HG02571 (cell line): ENCODE results near the gene OLFML3.
"Not testable (repeated sequence)": the region's sequence is repeated elsewhere in the genome, so short reads cannot be mapped to it uniquely, and the experiment has no call there.

ENCODE experiments used
- ATAC-seq: cut with Tn5 transposase; IDR thresholded peaks from one replicate; pipeline ENCODE4 v1.9.1; 2021; ENCODE audit warnings: mild to moderate bottlenecking, moderate library complexity; ENCODE audit not compliant: unreplicated experiment

OLFML3 gene

DNA sequence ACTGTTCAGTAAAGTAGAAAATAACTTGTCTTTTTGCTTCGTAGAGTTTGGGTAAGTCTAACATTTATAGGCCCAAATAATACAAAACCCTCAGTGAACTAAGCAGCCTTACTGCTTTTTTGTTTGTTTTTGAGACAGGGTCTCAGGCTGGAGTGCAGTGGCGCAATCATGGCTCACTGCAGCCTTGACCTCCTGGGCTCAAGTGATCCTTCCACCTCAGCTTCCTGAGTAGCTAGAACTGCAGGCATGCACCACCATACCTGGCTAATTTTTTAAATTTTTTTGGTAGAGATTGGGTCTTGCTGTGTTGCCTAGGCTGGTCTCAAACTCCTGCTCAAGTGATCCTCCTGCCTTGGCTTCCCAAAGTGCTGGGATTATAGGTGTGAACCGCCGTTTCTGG lies 31.1 kb upstream of the OLFML3 start:
- not testable (repeated sequence) for ATAC-seq

DNA sequence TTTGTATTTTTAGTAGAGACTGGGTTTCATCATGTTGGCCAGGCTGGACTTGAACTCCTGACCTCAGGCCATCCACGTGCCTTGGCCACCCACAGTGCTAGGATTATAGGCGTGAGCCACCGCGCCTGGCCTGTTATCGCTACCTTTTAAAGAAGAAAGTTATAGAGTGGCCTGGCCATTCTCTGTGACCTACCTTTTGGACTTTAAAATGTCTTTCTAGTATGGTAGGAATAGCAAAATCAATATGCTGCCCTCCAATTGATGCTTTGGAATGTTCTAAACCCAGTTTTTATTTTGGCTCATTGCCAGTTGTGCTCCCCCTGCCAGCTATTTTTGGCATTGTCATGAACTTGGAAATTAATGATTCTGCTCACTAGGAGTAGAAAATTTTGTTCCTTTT lies 30.3 kb upstream of the OLFML3 start:
- no peak for ATAC-seq

DNA sequence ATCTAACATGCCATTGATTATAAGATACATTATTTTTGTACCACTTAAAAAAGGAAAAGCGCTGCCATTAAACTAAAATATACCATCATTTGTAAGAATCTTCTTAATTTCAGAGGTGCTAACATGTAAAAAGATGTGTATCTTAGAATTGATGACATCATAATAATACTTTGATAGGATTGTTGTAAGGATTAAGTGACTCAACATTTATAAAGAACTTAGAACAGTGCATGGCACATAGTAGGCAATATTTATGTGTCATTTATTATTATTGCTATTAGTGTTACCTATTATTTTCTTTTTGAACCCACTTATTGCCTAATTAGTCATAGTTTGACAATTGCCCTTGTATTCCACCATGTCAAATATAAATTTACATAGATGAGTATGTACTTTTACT lies 28.4 kb upstream of the OLFML3 start:
- ATAC-seq, result no peak

DNA sequence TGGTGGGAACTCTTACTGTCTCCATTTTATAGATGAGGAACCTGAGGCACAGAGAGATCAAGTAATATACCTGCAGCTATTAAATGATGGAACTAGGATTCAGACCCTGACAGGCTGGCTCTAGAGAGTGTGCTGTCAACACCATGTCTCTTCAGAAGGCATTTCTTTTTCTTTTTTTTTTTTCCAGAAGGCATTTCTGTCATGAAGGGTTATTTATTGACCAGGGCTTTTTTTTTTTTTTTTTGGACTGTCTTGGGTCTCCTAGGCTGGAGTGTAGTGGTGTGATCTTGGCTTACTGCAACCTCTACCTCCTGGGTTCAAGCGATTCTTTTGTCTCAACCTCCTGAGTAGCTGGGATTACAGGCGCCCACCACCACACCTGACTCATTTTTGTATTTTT lies 27.6 kb upstream of the OLFML3 start:
- ATAC-seq, result no peak

DNA sequence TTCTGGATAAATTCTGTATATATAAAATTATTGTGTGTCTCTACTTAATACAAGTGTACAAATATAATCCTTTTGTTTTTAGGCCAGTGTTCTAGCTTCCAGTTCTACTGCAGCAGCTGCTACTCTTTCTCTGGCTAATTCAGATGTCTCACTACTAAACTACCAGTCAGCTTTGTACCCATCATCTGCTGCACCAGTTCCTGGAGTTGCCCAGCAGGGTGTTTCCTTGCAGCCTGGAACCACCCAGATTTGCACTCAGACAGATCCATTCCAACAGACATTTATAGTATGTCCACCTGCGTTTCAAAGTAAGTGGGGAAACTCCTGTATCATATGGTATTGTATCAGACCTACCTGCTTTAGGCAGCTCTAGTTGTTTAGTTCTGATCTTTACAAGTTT lies 21.3 kb upstream of the OLFML3 start:
- no peak for ATAC-seq

DNA sequence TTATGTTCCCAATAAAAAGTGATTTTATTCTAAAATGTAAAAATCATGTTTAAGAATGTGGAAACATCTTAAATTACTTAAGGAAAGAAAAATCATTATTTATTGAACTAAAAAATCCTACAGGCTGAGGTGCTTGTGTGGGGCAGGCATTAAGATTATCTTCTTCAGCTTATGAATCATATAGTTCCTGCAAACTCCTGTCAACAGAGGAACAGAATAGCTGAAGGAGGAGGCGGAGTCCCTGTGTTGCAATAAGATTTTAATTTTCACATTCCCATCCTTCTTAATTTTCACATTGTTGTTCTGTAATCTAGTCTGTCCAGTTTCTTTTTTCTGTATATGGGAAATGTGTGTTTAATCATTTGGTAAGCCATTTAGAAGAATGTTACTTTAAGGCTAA lies 20.6 kb upstream of the OLFML3 start:
- ATAC-seq, result no peak

DNA sequence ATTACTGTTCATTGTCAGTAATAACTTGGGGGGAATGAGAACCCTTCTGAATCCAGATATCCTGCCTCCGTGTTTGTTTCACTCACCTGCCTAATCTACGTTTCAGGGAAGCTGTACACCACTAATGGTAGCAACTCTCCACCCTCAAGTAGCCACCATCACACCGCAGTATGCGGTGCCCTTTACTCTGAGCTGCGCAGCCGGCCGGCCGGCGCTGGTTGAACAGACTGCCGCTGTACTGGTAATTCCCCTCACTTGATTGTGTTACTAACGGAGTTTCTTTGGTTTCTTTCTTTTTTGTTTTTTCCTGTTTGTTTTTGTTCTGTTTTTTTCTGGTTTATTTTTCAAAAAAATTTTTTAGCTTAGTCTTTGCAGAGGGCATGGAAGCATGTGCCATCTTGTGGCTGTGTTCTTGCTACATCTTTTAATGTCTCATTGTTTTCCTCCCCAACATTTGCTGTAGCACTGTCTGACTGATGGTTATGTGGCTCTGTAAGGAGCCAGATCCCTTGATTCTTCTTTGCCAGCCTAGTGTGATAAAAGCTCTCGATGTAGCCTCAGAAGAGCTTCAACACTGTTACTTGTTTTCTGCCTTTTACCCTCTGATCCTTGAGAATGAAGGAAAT lies 15.9 kb upstream of the OLFML3 start:
- no peak for ATAC-seq

DNA sequence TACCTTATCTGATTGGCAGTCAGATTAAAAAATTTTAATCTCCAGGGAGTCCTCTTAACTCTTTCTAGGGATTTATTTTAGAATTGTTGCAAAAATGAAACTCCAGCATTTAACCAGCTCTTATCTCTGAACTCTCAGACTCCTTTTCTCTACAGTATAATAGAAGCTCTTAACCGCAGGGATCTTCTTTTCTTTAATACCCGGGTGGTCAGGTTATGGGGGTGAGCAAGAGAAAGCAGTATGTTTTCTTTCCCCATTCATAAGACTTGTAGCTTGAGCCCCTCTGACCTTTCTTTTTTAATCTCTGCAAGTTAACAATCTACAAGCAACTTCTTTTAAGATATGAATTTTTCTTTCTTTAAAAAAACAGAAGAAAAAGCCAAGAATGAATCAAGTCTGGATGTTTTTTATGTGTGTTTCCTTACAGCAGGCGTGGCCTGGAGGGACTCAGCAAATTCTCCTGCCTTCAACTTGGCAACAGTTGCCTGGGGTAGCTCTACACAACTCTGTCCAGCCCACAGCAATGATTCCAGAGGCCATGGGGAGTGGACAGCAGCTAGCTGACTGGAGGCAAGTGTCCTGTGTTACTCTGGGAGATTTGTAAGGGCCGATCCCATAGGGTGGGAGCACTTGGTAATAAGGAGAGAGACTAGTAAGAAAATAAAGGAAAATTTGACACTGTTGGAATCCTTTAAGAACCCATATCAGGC lies 13.4 kb upstream of the OLFML3 start:
- ATAC-seq, result no peak

DNA sequence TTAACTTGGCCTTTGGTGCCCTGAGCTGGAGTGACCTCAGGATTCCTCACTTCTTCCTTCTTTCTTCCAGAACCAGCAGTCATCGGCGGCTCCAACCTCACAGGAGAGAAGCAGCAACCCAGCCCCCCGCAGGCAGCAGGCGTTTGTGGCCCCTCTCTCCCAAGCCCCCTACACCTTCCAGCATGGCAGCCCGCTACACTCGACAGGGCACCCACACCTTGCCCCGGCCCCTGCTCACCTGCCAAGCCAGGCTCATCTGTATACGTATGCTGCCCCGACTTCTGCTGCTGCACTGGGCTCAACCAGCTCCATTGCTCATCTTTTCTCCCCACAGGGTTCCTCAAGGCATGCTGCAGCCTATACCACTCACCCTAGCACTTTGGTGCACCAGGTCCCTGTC lies 6.3 kb upstream of the OLFML3 start:
- ATAC-seq, result no peak

DNA sequence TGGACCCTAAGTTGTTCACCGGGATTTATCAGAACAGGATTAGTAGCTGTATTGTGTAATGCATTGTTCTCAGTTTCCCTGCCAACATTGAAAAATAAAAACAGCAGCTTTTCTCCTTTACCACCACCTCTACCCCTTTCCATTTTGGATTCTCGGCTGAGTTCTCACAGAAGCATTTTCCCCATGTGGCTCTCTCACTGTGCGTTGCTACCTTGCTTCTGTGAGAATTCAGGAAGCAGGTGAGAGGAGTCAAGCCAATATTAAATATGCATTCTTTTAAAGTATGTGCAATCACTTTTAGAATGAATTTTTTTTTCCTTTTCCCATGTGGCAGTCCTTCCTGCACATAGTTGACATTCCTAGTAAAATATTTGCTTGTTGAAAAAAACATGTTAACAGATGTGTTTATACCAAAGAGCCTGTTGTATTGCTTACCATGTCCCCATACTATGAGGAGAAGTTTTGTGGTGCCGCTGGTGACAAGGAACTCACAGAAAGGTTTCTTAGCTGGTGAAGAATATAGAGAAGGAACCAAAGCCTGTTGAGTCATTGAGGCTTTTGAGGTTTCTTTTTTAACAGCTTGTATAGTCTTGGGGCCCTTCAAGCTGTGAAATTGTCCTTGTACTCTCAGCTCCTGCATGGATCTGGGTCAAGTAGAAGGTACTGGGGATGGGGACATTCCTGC lies 3.9 kb upstream of the OLFML3 start:
- no peak for ATAC-seq

DNA sequence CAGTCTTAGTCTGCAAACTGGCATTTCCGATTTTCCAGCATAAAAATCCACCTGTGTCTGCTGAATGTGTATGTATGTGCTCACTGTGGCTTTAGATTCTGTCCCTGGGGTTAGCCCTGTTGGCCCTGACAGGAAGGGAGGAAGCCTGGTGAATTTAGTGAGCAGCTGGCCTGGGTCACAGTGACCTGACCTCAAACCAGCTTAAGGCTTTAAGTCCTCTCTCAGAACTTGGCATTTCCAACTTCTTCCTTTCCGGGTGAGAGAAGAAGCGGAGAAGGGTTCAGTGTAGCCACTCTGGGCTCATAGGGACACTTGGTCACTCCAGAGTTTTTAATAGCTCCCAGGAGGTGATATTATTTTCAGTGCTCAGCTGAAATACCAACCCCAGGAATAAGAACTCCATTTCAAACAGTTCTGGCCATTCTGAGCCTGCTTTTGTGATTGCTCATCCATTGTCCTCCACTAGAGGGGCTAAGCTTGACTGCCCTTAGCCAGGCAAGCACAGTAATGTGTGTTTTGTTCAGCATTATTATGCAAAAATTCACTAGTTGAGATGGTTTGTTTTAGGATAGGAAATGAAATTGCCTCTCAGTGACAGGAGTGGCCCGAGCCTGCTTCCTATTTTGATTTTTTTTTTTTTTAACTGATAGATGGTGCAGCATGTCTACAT lies 2.5 kb upstream of the OLFML3 start:
- ATAC-seq, result no peak

DNA sequence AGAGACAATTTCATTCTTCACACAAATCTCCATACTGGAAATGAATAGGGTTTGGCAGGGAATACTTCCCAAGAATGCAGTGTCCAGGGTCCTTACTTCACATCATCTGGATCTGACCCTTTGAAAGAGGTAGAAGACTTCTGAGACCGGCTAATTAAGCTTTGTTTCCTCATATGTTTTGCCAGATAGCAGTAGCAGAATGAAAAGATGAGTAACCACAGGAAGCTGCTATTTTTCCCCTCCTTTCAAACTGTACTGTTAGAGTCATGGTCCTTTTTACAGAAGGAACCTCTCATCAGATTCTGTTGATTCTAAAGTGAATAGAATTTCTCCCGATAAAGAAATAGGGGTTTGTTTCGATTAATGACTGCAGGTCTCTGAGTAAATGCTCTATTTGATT lies 1.4 kb upstream of the OLFML3 start:
- no peak for ATAC-seq

DNA sequence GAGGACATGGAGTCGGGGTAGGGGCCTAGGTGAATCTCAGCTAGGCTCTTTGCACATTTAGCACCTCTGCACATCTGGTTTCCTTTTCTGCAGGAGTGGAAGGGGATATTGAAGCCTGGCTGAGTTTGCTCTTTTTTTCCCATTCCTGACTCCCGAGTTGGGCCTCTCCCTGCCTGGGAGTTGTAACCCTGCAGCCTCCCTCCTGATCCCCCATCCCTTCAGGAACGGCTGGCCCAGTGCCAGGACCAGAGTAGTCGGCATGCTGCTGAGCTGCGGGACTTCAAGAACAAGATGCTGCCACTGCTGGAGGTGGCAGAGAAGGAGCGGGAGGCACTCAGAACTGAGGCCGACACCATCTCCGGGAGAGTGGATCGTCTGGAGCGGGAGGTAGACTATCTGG lies 836 bp downstream of the OLFML3 start:
- ATAC-seq, result no peak

DNA sequence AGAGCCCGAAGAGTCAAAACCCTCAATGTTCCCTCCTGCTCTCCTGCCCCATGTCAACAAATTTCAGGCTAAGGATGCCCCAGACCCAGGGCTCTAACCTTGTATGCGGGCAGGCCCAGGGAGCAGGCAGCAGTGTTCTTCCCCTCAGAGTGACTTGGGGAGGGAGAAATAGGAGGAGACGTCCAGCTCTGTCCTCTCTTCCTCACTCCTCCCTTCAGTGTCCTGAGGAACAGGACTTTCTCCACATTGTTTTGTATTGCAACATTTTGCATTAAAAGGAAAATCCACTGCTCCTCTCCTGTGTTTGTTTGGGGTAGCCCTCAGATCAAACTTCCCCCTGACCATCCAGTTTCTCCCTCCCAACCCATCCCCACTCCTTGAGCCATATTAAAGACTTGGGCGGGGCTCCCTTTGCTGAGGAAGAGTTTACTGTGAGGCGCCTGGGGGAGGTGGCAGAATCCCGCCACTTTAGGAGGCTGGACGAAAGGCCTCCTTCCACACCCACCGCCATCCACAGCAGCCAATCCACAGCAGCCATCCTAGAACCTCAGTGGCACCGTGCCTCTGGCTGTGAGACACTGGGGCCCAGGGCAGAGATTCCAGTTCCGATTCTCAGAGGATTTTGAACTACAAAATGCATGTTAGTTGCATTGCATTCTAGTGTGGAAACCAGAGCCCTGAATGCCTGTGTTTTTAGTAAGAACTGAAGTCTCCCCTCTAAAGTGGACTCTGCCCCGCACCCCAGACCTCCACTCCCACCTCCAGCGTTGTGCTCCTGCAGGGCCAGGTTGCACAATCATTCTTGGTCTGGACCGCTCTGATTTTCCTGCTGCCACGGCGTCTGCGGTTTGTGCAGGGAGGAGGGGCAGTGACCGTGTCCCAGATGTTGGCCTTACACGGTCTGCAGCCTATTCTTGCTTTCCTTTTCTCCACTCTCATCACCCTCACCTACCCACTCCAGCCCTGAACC lies 3.0 kb downstream of the OLFML3 start:
- ATAC-seq, result no peak

DNA sequence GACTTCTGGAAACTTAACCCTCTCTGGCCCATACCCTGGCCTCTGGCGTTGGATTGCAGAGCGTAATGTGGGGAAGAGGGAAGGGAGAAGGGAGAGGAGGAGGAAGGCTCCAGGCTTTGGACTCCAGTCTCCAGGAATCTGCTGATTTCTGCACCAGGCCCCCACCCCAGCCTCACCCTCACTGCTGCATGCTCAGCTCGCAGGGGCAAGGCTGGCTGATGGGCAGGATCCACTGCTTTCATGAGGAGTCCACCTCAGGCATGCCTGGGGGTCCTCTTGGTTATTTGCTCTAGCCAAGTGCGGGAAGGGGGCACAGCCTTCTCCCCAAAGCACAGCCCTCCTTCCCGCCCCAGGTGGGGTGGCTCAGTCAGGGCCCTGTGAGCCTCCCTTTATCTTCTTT lies 3.7 kb downstream of the OLFML3 start:
- no peak for ATAC-seq

DNA sequence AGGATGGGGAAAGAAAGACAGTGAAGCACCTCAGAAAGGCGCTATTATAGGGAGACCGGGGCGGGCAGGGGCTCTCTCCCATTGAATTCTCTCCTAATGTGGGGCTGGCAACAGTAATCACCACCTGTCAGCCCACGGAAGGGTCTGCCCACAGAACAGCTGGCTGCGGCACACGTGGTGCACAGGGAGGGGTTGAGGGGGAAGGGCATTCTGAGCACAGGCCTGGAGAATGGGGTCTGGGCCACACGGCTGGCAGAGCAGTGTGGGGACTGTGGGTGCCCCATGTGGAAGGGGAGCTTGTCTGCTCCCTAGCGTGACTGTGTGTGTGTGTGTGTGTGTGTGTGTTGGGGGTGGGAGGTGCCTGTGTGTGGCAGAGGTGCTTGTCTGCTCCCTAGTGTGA lies 4.1 kb downstream of the OLFML3 start:
- ATAC-seq, result no peak

DNA sequence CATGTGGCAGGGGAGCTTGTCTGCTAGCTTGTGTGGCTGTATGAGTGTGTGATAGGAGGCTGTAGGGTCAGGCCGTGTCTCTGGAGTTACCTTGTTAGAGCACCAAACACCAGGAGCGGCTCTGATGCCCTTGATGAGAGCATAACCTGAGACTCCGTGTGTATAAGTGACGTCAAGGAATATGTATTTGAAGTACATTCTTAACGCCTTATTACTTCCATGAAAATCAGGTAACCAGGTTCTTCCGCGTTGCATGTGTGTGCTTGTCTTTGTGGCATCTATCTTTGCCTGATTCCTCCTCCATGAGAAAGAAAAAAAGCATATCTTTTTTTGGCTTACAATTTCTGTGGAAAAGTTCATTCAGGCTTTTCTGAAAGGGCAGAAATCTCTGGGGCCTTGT lies 4.6 kb downstream of the OLFML3 start:
- ATAC-seq, result no peak

DNA sequence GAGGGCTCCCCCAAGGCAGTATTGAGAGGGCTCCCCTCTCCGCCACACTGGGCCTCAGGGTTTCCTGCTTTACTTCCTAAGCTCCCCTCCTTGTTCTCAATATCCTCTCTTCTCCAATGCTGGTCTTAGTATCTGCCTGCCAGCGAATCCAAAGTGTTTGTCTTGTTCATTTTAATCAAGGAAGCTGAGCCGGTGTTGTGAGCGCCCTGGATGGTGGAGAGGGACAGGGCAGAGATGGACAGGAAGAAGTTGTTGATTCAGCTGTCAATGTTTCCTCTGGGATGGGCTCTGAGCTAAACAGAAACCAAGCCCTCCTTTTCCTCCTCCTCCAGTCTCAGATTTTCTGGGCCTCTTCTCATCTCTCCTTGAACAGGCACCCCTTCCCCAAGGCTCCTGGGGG lies 5.4 kb downstream of the OLFML3 start:
- ATAC-seq, result no peak

DNA sequence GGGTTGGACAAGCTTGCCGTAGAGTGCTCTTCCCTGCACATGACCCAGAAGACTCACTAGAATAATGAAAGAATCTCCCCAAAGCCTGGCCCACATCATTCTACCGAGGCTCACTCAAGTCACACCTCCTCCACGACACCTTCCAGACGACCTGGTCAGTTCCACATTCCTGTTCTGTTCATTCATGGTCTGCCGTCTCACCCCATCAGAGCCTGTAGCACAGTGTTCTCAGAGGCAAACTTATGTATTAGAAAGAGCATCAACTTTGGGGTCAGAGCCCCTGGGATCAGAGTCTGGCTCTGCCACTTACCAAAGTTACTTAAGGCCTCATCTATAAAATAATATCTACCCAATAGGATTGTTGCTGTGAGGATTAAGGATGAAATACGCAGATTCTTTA lies 7.5 kb downstream of the OLFML3 start:
- no peak for ATAC-seq

DNA sequence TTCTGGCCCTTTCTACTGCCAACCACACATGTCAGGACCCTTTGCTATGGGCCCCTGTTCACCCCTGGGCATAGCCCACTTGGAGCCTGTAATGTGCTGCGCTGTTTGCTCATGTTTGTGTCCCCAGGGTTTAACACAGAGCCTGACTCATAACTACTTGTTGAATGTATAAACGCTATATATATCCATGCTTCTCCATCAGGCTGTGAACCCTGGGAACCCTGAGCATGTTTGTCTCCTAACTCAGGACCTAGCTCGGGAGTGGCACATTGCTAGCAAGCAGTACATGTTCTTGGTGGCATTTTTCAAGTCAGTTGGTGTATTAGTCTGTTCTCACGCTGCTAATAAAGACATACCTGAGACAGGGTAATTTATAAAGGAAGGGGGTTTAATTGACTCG lies 8.0 kb downstream of the OLFML3 start:
- no peak for ATAC-seq

DNA sequence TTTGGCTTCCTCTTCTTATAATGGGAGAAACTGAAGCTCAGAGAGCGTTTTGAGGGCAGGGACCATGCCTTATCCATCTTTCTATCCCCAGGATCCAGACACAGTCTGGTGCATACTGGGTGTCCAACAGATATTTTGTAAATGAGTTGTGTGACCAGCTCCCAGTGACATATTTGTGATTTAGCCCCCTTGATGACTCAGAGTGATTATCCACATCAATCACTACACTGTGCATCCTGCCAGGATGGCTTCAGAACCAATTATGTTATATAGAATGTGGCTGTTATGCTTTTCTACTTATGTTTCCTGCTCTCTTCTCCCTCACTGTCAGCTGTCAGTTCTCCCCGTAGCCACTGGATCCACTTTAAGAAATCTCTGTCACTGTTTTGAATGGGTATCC lies 11.3 kb downstream of the OLFML3 start:
- ATAC-seq, result no peak
